AG09309 (cell line): ENCODE measurements around the gene GLO1.
"Not testable (repeated sequence)": the region's sequence is repeated elsewhere in the genome, so short reads cannot be mapped to it uniquely, and the experiment has no call there.

Experiments
- DNase-seq: peaks from one replicate; pipeline ENCODE4 v3.0.0-alpha.2; 2010; ENCODE audit warnings: low read depth
- H3K4me3 ChIP-seq: 2 replicates; pipeline ENCODE4 v1.5.1; 2011; ENCODE audit warnings: mild to moderate bottlenecking, low read depth, low read length, moderate library complexity; ENCODE audit not compliant: control insufficient read depth
- CTCF ChIP-seq: IDR thresholded peaks from 2 replicates; pipeline ENCODE4 v1.5.1; 2011; ENCODE audit warnings: mild to moderate bottlenecking, low read depth, low read length, inconsistent platforms; ENCODE audit not compliant: insufficient read depth, control insufficient read depth; ENCODE audit errors: missing control alignments

GLO1 gene

GRCh38 chr6:38713812-38714211 lies 10.9 kb upstream of the GLO1 start:
- DNase-seq: no peak
- TF ChIP-seq CTCF: no peak
- H3K4me3 ChIP-seq: no peak overlapping the region

GRCh38 chr6:38708496-38708895 lies 5.6 kb upstream of the GLO1 start:
- H3K4me3 ChIP-seq: no peak overlapping the region
- no peak for TF ChIP-seq CTCF
- no peak for DNase-seq

DNA sequence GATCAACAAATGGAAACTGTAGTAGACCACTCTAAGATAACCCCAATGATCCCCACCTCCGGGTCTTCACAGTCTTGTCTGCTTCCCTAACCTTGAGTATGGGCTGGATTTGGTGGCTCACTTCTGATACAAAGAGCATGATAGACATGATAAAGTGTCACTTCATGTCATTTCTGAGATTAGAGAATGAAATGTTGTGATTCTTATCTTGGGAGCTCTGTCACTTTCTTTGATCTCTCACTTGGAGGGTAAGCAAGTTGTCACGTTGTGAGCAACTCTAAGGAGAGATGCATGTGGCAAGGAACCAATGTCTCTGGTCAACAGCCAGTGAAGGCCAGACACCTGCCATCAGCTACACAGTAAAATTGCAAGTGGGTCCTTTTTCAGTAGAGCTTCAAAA lies 3.0 kb upstream of the GLO1 start:
- no peak overlapping the region for H3K4me3 ChIP-seq
- no peak for TF ChIP-seq CTCF

GRCh38 chr6:38703949-38704590 lies 1.1 kb upstream of the GLO1 start:
- DNase-seq: no peak
- TF ChIP-seq CTCF: no peak
- H3K4me3 ChIP-seq: no peak overlapping the region

More for the DNA sequence above, 3.0 kb upstream of the GLO1 start:
- DNase-seq: no peak

DNA sequence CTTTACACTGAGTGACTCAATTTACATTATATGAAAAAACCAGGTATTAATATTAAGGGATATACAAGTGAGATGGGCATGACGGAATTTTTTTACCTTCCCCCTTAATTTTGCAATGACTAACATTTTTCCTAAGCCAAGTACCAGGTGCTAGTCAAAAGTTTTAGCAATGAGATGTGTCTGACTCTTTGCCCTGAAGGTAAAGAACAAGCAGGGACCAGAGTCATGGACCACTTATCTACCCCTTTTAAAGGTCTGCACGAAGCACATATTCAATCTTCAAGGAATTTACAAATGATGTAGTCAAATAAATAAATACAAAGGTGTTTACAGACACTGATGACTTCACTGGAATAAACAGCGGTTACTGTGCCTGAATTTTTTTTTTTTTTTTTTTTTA lies 1.4 kb downstream of the GLO1 start:
- no peak for DNase-seq
- TF ChIP-seq CTCF: no peak
- no peak overlapping the region for H3K4me3 ChIP-seq

GRCh38 chr6:38699702-38700101 lies 3.2 kb downstream of the GLO1 start:
- not testable (repeated sequence) for DNase-seq, H3K4me3 ChIP-seq

DNA sequence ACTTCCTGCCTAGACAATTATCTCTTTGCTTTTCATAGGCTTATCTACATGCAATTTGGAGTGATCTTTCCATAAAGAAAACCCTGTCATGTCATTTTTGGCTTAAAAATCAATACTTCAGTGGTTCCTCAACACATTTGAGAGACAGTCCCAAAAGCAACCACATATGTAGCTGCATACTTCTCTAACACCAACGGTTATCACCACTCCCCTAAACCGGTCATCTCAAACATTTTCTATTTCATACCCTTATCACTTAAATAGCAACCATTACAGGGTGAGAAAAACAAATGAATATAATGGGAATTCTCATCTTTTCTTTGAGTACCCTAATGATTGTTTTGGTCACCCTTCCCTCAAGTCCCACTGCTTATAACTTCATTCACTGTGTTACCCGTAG lies 5.1 kb downstream of the GLO1 start:
- DNase-seq: no peak
- no peak for TF ChIP-seq CTCF
- H3K4me3 ChIP-seq: no peak overlapping the region
